Measurements from ENCODE around the gene PRKCE. TPM values are rescaled to one million over a fixed set of nuclear protein-coding genes. Genes with fewer than 3 reads are reported as not detected.

The PRKCE gene
- polyA plus RNA-seq, 1 of the 3 experiments (the other 2 are of a cell fraction) = 16.3 TPM

DNA sequence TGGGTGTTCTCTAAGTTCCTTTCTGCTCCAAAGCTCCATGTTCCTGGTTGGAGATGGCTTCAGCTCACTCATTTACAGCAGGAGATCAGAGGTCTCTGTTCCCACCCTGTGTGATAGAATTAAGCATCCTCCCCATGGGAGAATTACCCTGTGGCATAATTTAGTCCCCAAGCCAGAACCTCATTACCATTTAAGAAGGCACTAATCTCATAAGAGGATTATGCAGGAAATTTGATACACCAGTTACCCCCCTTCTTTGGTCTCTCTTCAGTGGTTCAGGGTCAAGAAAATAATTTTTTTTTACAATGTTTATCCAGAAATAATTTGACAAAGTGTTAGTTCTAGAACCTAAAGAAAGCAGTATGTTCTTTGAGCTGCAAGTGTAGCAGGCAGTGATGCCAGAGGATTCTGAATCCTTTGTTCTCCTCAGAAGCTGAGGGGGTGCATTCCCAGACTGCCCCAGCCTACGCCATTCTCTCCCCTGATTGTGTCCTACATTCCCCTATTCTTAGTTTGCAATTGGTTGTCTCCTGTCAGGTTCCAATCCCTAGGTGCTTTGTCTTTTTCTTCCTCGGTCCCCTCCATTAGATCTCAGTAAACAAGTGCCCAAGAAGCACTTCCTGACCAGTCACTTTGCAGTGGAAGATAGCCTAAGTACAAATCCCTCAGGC lies 163.6 kb downstream of the PRKCE start:
- H3K9me3 ChIP-seq = no peaks in the 10 kb centered on the region
- ChIA-PET CTCF (interaction anchor here (0.8 to 3.0 kb wide), 6 partner anchors 9 to 178 kb away, joined by 3 to 14 read pairs (median 4); no protein-coding TSS in a partner anchor), POLR2A (no interaction called here)
- DNase-seq = no peak
- H3K4me1 ChIP-seq (ENCODE audit: control insufficient read depth in 1 of 2, insufficient read depth in 2 of 2, low read depth in 1 of 2, low read length in 1 of 2) = peaks cover 17 to 42% of the 10 kb centered on the region in 2 experiments
- no peak overlapping the region for H2AFZ ChIP-seq (ENCODE audit: low read depth)
- 86% methylated on average over 2 of the region's 2 CpGs for WGBS (ENCODE audit: low lambda C conversion rate)
- TF ChIP-seq IRF3 (IDR thresholded peaks at IDR 0.05; ENCODE audit: low read depth, low read length) (no peak), RFX5 (IDR thresholded peaks at IDR 0.05; ENCODE audit: low read length) (no peak), CHD2 (IDR thresholded peaks at IDR 0.05; ENCODE audit: low read length, partially characterized antibody) (no peak), MEF2A (IDR thresholded peaks at IDR 0.05; ENCODE audit: borderline replicate concordance, low read depth) (no peak), YY1 (IDR thresholded peaks at IDR 0.05; ENCODE audit: low read depth) (no peak)
- no peak overlapping the region for H3K4me2 ChIP-seq
- H3K27ac ChIP-seq (ENCODE audit: low read depth in 2 of 2, low read length in 1 of 2) = no peak overlapping the region; a peak in 1 of 4 replicates
- H3K4me3 ChIP-seq (ENCODE audit: low read depth in 2 of 2, low read length in 1 of 2) = no peak overlapping the region
- no peaks in the 10 kb centered on the region for H4K20me1 ChIP-seq (ENCODE audit: insufficient read depth)
- no peaks in the 10 kb centered on the region for H3K27me3 ChIP-seq (ENCODE audit: insufficient read depth)
- peaks cover 15% of the 10 kb centered on the region for H3F3A ChIP-seq (replicated peaks; ENCODE audit: insufficient read depth)
- no peaks in the 10 kb centered on the region for H3K36me3 ChIP-seq (replicated peaks in 1 of 2; ENCODE audit: control insufficient read depth in 1 of 2, insufficient read depth in 2 of 2, low read length in 1 of 2)
- H3K9me2 ChIP-seq = no peaks in the 10 kb centered on the region
- H3K9ac ChIP-seq = no peak overlapping the region
- no peaks in the 10 kb centered on the region for H3K79me2 ChIP-seq (ENCODE audit: insufficient read depth)

GRCh38 chr2:45816272-45816671 lies 164.8 kb downstream of the PRKCE start:
- Histone ChIP-seq H3K79me2 (ENCODE audit: insufficient read depth) (no peaks in the 10 kb centered on the region), H3K36me3 (replicated peaks in 1 of 2; ENCODE audit: control insufficient read depth in 1 of 2, insufficient read depth in 2 of 2, low read length in 1 of 2) (no peaks in the 10 kb centered on the region), H2AFZ (ENCODE audit: low read depth) (no peak overlapping the region), H3K4me1 (ENCODE audit: control insufficient read depth in 1 of 2, insufficient read depth in 2 of 2, low read depth in 1 of 2, low read length in 1 of 2) (peaks cover 17 to 43% of the 10 kb centered on the region in 2 experiments), H3K4me3 (ENCODE audit: low read depth in 2 of 2, low read length in 1 of 2) (no peak overlapping the region), H3K27ac (ENCODE audit: low read depth in 2 of 2, low read length in 1 of 2) (no peak overlapping the region), H3K27me3 (ENCODE audit: insufficient read depth) (no peaks in the 10 kb centered on the region), H3K9me2 (no peaks in the 10 kb centered on the region), H4K20me1 (ENCODE audit: insufficient read depth) (peaks cover 2% of the 10 kb centered on the region), H3F3A (replicated peaks; ENCODE audit: insufficient read depth) (peaks cover 11% of the 10 kb centered on the region), H3K9me3 (no peaks in the 10 kb centered on the region), H3K4me2 (no peak overlapping the region), H3K9ac (no peak overlapping the region)
- POLR2A ChIA-PET = no interaction called here
- CTCF ChIA-PET = interaction anchor here (1.1 to 1.4 kb wide), 3 partner anchors 18 to 167 kb away, joined by 3 to 4 read pairs (median 3); no protein-coding TSS in a partner anchor
- TF ChIP-seq MAX (IDR thresholded peaks at IDR 0.05; ENCODE audit: low read depth) (no peak), POLR2AphosphoS5 (IDR thresholded peaks at IDR 0.05; ENCODE audit: low read depth, low read length) (no peak), CHD2 (IDR thresholded peaks at IDR 0.05; ENCODE audit: low read length, partially characterized antibody) (no peak), SMC3 (IDR thresholded peaks at IDR 0.05; ENCODE audit: low read depth, low read length) (no peak), NFIC (IDR thresholded peaks at IDR 0.05; ENCODE audit: borderline replicate concordance) (no peak), CTCF (IDR thresholded peaks at IDR 0.05) (no peak), MXI1 (IDR thresholded peaks at IDR 0.05; ENCODE audit: low read depth, low read length) (no peak), TCF12 (IDR thresholded peaks at IDR 0.05) (no peak), MEF2A (IDR thresholded peaks at IDR 0.05; ENCODE audit: borderline replicate concordance, low read depth) (no peak), RAD21 (IDR thresholded peaks at IDR 0.05; ENCODE audit: low read length) (no peak)
- TF ChIP-seq, protein P1, sequence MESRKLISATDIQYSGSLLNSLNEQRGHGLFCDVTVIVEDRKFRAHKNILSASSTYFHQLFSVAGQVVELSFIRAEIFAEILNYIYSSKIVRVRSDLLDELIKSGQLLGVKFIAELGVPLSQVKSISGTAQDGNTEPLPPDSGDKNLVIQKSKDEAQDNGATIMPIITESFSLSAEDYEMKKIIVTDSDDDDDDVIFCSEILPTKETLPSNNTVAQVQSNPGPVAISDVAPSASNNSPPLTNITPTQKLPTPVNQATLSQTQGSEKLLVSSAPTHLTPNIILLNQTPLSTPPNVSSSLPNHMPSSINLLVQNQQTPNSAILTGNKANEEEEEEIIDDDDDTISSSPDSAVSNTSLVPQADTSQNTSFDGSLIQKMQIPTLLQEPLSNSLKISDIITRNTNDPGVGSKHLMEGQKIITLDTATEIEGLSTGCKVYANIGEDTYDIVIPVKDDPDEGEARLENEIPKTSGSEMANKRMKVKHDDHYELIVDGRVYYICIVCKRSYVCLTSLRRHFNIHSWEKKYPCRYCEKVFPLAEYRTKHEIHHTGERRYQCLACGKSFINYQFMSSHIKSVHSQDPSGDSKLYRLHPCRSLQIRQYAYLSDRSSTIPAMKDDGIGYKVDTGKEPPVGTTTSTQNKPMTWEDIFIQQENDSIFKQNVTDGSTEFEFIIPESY (IDR thresholded peaks at IDR 0.05; ENCODE audit: borderline replicate concordance, low read depth) = no peak
- 100% methylated on average over 2 of the region's 2 CpGs for WGBS (ENCODE audit: low lambda C conversion rate)
- no peak for DNase-seq

Measured in SK-N-SH (cell line).